DOHH2 (cell line): Measurements from ENCODE around the gene MBD4.

Experiments used
- H3F3A ChIP-seq: fragments of 200-600 bp; sonication (generic), shearing (Covaris generic); 2 replicates; pipeline ENCODE4 v1.6.0; 2016; ENCODE audit warnings: antibody characterized with exemption, mild to moderate bottlenecking; ENCODE audit not compliant: control insufficient read depth, insufficient read depth
- H3K27ac ChIP-seq: fragments of 200-600 bp; sonication (generic); 2 replicates; pipeline ENCODE4 v1.5.1; 2014; ENCODE audit warnings: low read depth, mild to moderate bottlenecking, low read length, moderate library complexity
- H3K27me3 ChIP-seq: fragments of 200-600 bp; sonication (generic); 2 replicates; pipeline ENCODE4 v1.6.1; 2014; ENCODE audit warnings: mild to moderate bottlenecking, low read length, mixed read lengths; ENCODE audit not compliant: control insufficient read depth
- H3K36me3 ChIP-seq: fragments of 200-600 bp; sonication (generic); 2 replicates; pipeline ENCODE4 v1.6.1; 2014; ENCODE audit warnings: mild to moderate bottlenecking, low read length, moderate library complexity, mixed read lengths; ENCODE audit not compliant: control insufficient read depth
- H3K4me1 ChIP-seq: fragments of 200-600 bp; sonication (generic); 2 replicates; pipeline ENCODE4 v1.6.1; 2014; ENCODE audit warnings: mild to moderate bottlenecking, low read length, mixed read lengths; ENCODE audit not compliant: control insufficient read depth
- H3K4me2 ChIP-seq: fragments of 200-600 bp; sonication (generic); 2 replicates; pipeline ENCODE4 v1.6.0; 2014; ENCODE audit warnings: mild to moderate bottlenecking, low read length, moderate library complexity
- H3K4me3 ChIP-seq: fragments of 200-600 bp; sonication (generic); 2 replicates; pipeline ENCODE4 v1.5.1; 2014; ENCODE audit warnings: mild to moderate bottlenecking, low read length, mixed read lengths
- H3K79me2 ChIP-seq: fragments of 200-600 bp; sonication (generic); 2 replicates; pipeline ENCODE4 v1.6.1; 2014; ENCODE audit warnings: mild to moderate bottlenecking, low read length, mixed read lengths; ENCODE audit not compliant: control insufficient read depth
- H3K9me2 ChIP-seq: fragments of 200-600 bp; sonication (generic); replicated peaks from 2 replicates; pipeline ENCODE4 v1.6.1; 2014; ENCODE audit warnings: mild to moderate bottlenecking, low read length, mixed read lengths; ENCODE audit not compliant: control insufficient read depth
- H3K9me3 ChIP-seq: fragments of 200-600 bp; sonication (generic); 2 replicates; pipeline ENCODE4 v1.6.1; 2014; ENCODE audit warnings: antibody characterized with exemption, low read length, mixed read lengths; ENCODE audit not compliant: control insufficient read depth, insufficient read depth
- H4K20me1 ChIP-seq: fragments of 200-600 bp; sonication (generic); 2 replicates; pipeline ENCODE4 v1.6.0; 2014; ENCODE audit warnings: low read depth, mild to moderate bottlenecking, antibody characterized with exemption, low read length, moderate library complexity; ENCODE audit not compliant: control insufficient read depth, insufficient read depth
- CTCF ChIP-seq: fragments of 200-600 bp; sonication (generic); IDR thresholded peaks from one replicate; pipeline ENCODE4 v1.5.1; 2014; ENCODE audit warnings: antibody characterized with exemption, mild to moderate bottlenecking, low read depth, low read length; ENCODE audit not compliant: poor library complexity, severe bottlenecking
- EZH2phosphoT487 ChIP-seq: fragments of 200-600 bp; sonication (generic); IDR thresholded peaks from 2 replicates; pipeline ENCODE4 v1.6.1; 2017; ENCODE audit warnings: borderline replicate concordance, mild to moderate bottlenecking, antibody characterized with exemption, low read length, moderate library complexity, mixed read lengths

MBD4 gene

GRCh38 chr3:129418041-129418973 is 21.4 kb downstream of the MBD4 start:
- H3K4me2 ChIP-seq = no peak overlapping the region

DNA sequence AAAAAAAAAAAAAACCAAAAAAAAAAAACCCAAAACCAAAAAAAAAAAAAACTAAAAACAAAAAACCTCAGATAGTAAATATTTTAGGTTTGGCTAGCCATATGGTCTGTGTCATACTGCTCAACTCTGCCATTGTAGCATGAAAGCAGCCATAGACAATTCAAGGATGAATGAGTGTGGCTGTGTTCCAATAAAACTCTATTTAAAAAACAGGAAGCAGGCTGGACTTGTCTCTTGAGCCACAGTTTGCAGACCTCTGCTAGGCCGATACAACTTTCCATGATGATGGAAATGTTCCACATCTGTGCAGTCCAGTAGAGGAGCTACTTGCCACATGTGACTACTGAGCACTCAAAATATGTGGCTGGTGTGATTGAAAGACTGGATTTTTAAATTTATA is 22.4 kb downstream of the MBD4 start:
- Histone ChIP-seq H4K20me1 (no peaks in the 10 kb centered on the region), H3K27ac (no peak overlapping the region), H3K9me3 (no peaks in the 10 kb centered on the region), H3K4me1 (peaks cover 42% of the 10 kb centered on the region), H3K9me2 (no peaks in the 10 kb centered on the region), H3K36me3 (no peaks in the 10 kb centered on the region), H3K79me2 (no peaks in the 10 kb centered on the region), H3K4me3 (no peak overlapping the region), H3K27me3 (no peaks in the 10 kb centered on the region), H3K4me2 (no peak overlapping the region), H3F3A (0 out of 2 replicates have a peak, but pooled peaks cover 3% of the 10 kb centered on the region)
- TF ChIP-seq CTCF (no peak), EZH2phosphoT487 (no peak)

More at GRCh38 chr3:129418041-129418973, 21.4 kb downstream of the MBD4 start:
- no peaks in the 10 kb centered on the region for H3K36me3 ChIP-seq
- no peaks in the 10 kb centered on the region for H3K79me2 ChIP-seq
- TF ChIP-seq EZH2phosphoT487 = no peak
- no peak for TF ChIP-seq CTCF
- no peak overlapping the region for H3K27ac ChIP-seq
- H4K20me1 ChIP-seq = no peaks in the 10 kb centered on the region
- H3K4me1 ChIP-seq = peaks cover 32% of the 10 kb centered on the region
- no peaks in the 10 kb centered on the region for H3K27me3 ChIP-seq
- 0 out of 2 replicates have a peak, but pooled peaks cover 3% of the 10 kb centered on the region for H3F3A ChIP-seq
- H3K4me3 ChIP-seq = no peak overlapping the region
- no peaks in the 10 kb centered on the region for H3K9me2 ChIP-seq
- no peaks in the 10 kb centered on the region for H3K9me3 ChIP-seq

DNA sequence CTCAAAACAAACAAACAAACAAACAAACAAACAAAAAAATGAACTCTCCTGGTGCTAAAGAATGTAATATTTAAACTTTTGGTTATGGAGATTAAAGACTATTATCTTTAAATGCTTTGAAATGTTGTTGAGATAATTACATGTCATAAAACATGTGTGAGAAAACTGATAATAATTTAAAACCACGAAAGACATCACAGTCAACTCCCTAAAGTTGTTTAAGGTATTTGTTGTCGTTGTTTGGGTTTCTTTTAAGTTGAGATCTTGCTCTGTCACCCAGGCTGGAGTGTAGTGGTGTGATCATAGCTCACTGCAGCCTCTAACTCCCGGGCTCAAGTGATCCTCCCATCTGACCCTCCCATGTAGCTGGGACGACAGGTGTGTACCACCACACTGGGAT is 23.3 kb downstream of the MBD4 start:
- Histone ChIP-seq H4K20me1 (no peaks in the 10 kb centered on the region), H3K4me3 (no peak overlapping the region), H3K36me3 (no peaks in the 10 kb centered on the region), H3K4me1 (peaks cover 47% of the 10 kb centered on the region), H3K9me2 (no peaks in the 10 kb centered on the region), H3K27ac (no peak overlapping the region), H3K9me3 (no peaks in the 10 kb centered on the region), H3K27me3 (no peaks in the 10 kb centered on the region), H3F3A (0 out of 2 replicates have a peak, but pooled peaks cover 3% of the 10 kb centered on the region), H3K79me2 (no peaks in the 10 kb centered on the region), H3K4me2 (no peak overlapping the region)
- TF ChIP-seq EZH2phosphoT487 (no peak), CTCF (no peak)
